Neural crest cell (in vitro differentiated cells): ENCODE measurements around the gene GRIK1. TPM values are rescaled to one million over a fixed set of nuclear protein-coding genes. Genes with fewer than 3 reads are reported as not detected.

Experiments used
- DNase-seq: peaks from one replicate; pipeline ENCODE4 v3.0.0; 2021; ENCODE audit warnings: low read depth, mixed read lengths, low spot score
- H3K27ac Mint-ChIP-seq: one replicate; pipeline ENCODE4 v1.8.0; 2021; ENCODE audit warnings: mild to moderate bottlenecking, mixed read lengths; ENCODE audit not compliant: unreplicated experiment
- H3K27me3 Mint-ChIP-seq: 2 replicates; pipeline ENCODE4 v1.8.0; 2021; ENCODE audit warnings: low read depth, mild to moderate bottlenecking, mixed read lengths
- H3K36me3 Mint-ChIP-seq: 2 replicates; pipeline ENCODE4 v1.8.0; 2021; ENCODE audit warnings: low read depth, mild to moderate bottlenecking, mixed read lengths
- H3K4me1 Mint-ChIP-seq: 2 replicates; pipeline ENCODE4 v1.8.0; 2021; ENCODE audit warnings: mixed read lengths
- H3K4me3 Mint-ChIP-seq: one replicate; pipeline ENCODE4 v1.8.0; 2021; ENCODE audit warnings: mild to moderate bottlenecking, mixed read lengths
- H3K9me3 Mint-ChIP-seq: 2 replicates; pipeline ENCODE4 v1.8.0; 2021; ENCODE audit warnings: mixed read lengths
- total RNA-seq: library from RNA; stranded (reverse); gene quantifications from 2 replicates; pipeline ENCODE4 v1.2.1, GENCODE V29; 2021
- TF ChIP-seq, protein P1 (sequence below): fragments of 200-600 bp; sonication (generic); conservative IDR thresholded peaks from 2 replicates; pipeline ENCODE4 v1.5.0; 2021; ENCODE audit warnings: antibody characterized with exemption, mild to moderate bottlenecking

The GRIK1 gene
- total RNA-seq, 1 donor from 2014 or later = 0.91 TPM

DNA sequence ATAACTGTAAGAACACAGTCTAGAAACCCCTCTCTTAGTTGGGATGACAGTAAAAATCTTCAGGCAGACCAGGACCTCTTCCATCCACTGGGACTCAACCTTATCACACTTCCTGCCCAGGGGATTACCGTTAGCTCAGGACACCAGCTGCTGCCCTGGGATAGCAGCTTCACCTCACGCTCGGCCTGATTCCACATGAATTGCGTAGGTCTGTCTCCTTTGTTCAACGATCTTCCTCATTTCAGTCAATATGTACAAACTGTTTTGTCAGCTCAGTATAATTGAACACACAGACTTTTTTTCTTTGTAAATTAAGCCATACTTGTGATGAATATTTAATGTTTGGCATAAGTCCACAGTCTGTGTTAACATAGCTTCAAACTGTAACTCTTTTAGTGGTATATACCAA, 290.4 kb downstream of the GRIK1 start:
- TF ChIP-seq, protein P1, sequence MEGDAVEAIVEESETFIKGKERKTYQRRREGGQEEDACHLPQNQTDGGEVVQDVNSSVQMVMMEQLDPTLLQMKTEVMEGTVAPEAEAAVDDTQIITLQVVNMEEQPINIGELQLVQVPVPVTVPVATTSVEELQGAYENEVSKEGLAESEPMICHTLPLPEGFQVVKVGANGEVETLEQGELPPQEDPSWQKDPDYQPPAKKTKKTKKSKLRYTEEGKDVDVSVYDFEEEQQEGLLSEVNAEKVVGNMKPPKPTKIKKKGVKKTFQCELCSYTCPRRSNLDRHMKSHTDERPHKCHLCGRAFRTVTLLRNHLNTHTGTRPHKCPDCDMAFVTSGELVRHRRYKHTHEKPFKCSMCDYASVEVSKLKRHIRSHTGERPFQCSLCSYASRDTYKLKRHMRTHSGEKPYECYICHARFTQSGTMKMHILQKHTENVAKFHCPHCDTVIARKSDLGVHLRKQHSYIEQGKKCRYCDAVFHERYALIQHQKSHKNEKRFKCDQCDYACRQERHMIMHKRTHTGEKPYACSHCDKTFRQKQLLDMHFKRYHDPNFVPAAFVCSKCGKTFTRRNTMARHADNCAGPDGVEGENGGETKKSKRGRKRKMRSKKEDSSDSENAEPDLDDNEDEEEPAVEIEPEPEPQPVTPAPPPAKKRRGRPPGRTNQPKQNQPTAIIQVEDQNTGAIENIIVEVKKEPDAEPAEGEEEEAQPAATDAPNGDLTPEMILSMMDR = no peak
- no peak for DNase-seq
- H3K9me3 Mint-ChIP-seq = no peaks in the 10 kb centered on the region
- H3K27ac Mint-ChIP-seq = no peak overlapping the region
- H3K4me3 Mint-ChIP-seq = no peak overlapping the region
- H3K27me3 Mint-ChIP-seq = no peaks in the 10 kb centered on the region
- peaks cover 3% of the 10 kb centered on the region for H3K36me3 Mint-ChIP-seq
- H3K4me1 Mint-ChIP-seq = peaks cover 5% of the 10 kb centered on the region

DNA sequence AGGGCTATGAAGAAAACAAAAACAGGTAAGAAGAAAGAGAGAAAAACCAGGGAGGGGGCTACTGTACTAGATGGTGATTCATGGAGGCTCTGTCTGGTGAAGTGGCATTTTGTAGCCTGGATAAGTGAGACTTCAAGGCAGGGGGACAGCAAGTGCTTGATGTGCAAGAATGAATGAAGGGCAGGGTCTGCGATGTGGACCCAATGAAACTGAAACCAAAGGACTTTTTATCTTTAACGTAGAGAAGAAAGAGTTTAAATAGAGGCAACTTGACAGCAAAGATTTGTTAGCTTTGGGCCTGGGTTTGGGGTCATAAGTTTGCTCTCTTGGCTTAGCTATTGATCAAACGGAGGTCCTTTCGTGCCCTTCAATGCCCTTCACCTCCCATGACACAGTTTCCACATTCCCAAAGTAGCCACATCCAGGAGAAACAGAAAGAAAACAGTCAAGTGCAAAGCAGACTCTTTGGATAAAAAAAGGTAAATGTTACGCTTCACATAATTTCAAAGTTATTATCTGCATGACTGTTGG, 291.0 kb downstream of the GRIK1 start:
- TF ChIP-seq, protein P1 = no peak
- H3K27ac Mint-ChIP-seq = no peak overlapping the region
- no peaks in the 10 kb centered on the region for H3K9me3 Mint-ChIP-seq
- no peak overlapping the region for H3K4me3 Mint-ChIP-seq
- H3K36me3 Mint-ChIP-seq = peaks cover 3% of the 10 kb centered on the region
- DNase-seq = no peak
- peaks cover 5% of the 10 kb centered on the region for H3K4me1 Mint-ChIP-seq
- H3K27me3 Mint-ChIP-seq = no peaks in the 10 kb centered on the region

DNA sequence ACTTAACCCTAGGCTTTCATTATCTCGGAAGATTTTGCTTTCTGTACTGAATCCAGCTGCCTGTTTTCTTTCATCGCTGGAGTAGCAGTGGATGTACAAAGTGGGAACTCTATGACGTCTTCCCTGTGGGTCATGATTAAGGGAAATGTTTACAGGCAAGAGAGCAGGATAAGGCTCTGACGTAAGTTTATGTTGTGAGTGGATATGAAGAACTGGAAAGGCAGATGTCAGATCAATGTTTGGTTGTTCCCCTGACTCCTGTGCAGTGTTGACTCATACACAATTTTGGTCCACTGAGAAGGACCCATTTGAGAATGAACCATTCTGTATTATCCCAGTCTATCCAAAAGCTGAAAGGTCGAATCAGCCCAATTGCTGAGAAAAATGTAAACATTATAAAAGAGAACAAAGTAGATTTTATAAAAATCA, 292.4 kb downstream of the GRIK1 start:
- DNase-seq = no peak
- H3K27me3 Mint-ChIP-seq = no peaks in the 10 kb centered on the region
- H3K4me1 Mint-ChIP-seq = peaks cover 5% of the 10 kb centered on the region
- no peaks in the 10 kb centered on the region for H3K9me3 Mint-ChIP-seq
- no peak overlapping the region for H3K4me3 Mint-ChIP-seq
- TF ChIP-seq, protein P1 = no peak
- H3K36me3 Mint-ChIP-seq = peaks cover 3% of the 10 kb centered on the region
- H3K27ac Mint-ChIP-seq = no peak overlapping the region

DNA sequence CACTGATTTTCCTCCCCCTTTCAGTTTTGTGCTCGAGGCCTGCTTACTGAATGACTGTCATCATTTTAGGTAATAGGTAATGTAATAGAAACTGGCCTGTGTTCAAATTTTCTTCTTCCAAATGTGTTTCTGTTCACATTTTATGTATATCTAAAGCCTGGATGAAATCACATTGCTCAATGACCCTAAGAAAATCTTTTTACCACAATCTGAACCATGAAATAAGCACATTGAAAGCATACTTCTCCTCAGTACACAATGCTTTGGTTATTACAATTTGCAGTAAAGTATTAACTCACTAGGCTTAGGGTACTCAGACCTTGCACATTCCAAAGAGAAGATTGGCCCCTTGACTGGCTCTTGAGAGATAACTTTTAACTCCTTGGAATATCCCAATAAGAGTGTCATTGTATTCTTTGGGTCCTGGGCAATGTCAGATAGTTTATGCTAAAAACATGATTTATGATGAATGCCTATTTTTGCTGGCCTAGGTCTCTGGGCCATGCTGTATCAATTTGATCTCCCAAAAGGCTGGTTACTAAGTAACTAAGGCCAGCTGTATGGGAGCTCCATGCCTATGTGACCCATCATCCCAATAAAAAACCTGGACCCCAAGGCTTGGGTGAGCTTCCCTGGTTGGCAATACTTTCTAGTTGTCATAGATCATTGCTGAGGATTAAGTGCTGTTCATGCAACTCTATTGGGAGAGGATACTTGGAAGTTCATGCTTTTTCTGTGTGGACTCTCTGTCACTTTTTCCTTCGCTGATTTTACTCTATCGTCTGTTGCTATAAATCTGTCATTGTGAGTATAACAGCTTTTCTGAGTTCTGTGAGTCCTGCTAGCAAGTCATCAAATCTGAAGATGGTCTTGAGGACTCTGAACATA, 293.9 kb downstream of the GRIK1 start:
- H3K4me3 Mint-ChIP-seq = no peak overlapping the region

DNA sequence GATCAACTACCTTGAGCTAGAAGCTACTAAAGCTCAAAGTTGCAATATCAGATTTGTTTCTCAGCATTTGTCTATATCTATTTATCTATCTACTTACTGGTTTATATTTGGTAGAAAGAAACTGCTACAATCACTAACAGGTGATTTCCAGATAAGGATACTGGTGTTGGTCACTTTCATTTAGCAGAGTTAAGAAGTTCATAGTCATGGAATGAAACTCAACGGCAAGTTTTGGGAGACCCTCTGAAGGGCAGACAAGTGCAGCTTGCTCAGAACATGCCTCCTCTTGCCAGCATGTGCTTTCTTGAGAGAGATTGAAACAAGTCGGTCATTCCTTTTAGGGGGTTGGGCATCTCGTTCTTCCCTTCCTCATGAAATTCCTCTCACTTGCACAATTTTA, 296.5 kb downstream of the GRIK1 start:
- DNase-seq = no peak
- Mint-ChIP-seq H3K4me1 (peaks cover under 1% of the 10 kb centered on the region), H3K4me3 (no peak overlapping the region), H3K9me3 (peaks cover 2% of the 10 kb centered on the region), H3K27me3 (no peaks in the 10 kb centered on the region), H3K36me3 (no peaks in the 10 kb centered on the region), H3K27ac (no peak overlapping the region)
- TF ChIP-seq, protein P1 = no peak

More for the DNA sequence above, 293.9 kb downstream of the GRIK1 start:
- no peak for DNase-seq
- Mint-ChIP-seq H3K27me3 (no peaks in the 10 kb centered on the region), H3K27ac (no peak overlapping the region), H3K4me1 (peaks cover 5% of the 10 kb centered on the region), H3K9me3 (no peaks in the 10 kb centered on the region), H3K36me3 (peaks cover 2% of the 10 kb centered on the region)
- TF ChIP-seq, protein P1 = no peak
